Mucosa of descending colon (tissue), 3 donors: ENCODE results near the gene TXNDC8. TPM values are rescaled to one million over a fixed set of nuclear protein-coding genes. Genes with fewer than 3 reads are reported as not detected.
A peak's percentile ranks its signal among the peaks of the same experiment; 100 is the strongest.

Source experiments
- ATAC-seq: fragments of 200-7000 bp; cut with Tn5 transposase; one replicate; pipeline ENCODE4 v1.9.1; 2020; ENCODE audit warnings: mild to moderate bottlenecking, moderate library complexity
- DNase-seq, 3 donors: peaks; one replicate each; pipeline ENCODE4 v3.0.0-alpha.2; 2020
- H3K36me3 ChIP-seq: fragments of 200-600 bp; one replicate; pipeline ENCODE4 v1.8.0; 2021; ENCODE audit warnings: low read depth, mild to moderate bottlenecking
- H3K4me1 ChIP-seq: fragments of 200-600 bp; one replicate; pipeline ENCODE4 v1.8.0; 2021; ENCODE audit warnings: low read depth, mild to moderate bottlenecking
- H3K4me3 ChIP-seq: fragments of 200-600 bp; one replicate; pipeline ENCODE4 v1.8.0; 2021; ENCODE audit warnings: mild to moderate bottlenecking
- H3K9me3 ChIP-seq: fragments of 200-600 bp; one replicate; pipeline ENCODE4 v1.8.0; 2021; ENCODE audit warnings: mild to moderate bottlenecking
- CTCF ChIP-seq: fragments of 200-600 bp; IDR thresholded peaks from one replicate; pipeline ENCODE4 v1.8.0; 2022; ENCODE audit warnings: antibody characterized with exemption, mild to moderate bottlenecking
- intact Hi-C, 2 donors: fragments of 100-400 bp; cut with DNase I in 1 of 2; cut with micrococcal nuclease in 1 of 2; formaldehyde crosslinking; loops; one replicate each; pipeline versions ENCODE4 v1.11.0 to v1.11.1; 2022; cut with DNase I, micrococcal nuclease
- total RNA-seq, 3 donors: library from RNA; stranded (reverse); fragmentation: NEBNext Ultra II Directional in 2 of 3; extraction: Animal tissue kit (Norgen Biotek cat#: 25700) in 2 of 3; gene quantifications; one replicate each; pipeline versions ENCODE4 v1.2.1 to v1.2.4, GENCODE V29; 2021 to 2023
- donor health status: DM: no; HTN: no; CAD: no; lungs with moderate emphysema.
- donor health status: DM: no; HTN: no; CAD: no.
- donor health status: DM: no; HTN: yes; CAD: no.

TXNDC8 gene
- total RNA-seq, 3 donors from 2014 or later: not detected

- Histone ChIP-seq H3K4me1 (no peaks in the 10 kb centered on the region), H3K9me3 (no peaks in the 10 kb centered on the region), H3K36me3 (no peaks in the 10 kb centered on the region), H3K4me3 (no peak overlapping the region)
- no peak for DNase-seq
- peak; percentile 40 for ATAC-seq
- no peak for TF ChIP-seq CTCF
- intact Hi-C loops: no loop called here
Measured at GRCh38 chr9:110298043-110298605, 39.5 kb downstream of the TXNDC8 start.

- intact Hi-C loops: no loop called here
- DNase-seq: no peak
- no peak for ATAC-seq
- Histone ChIP-seq H3K36me3 (no peaks in the 10 kb centered on the region), H3K9me3 (no peaks in the 10 kb centered on the region), H3K4me3 (no peak overlapping the region), H3K4me1 (no peaks in the 10 kb centered on the region)
- TF ChIP-seq CTCF: no peak
Measured at GRCh38 chr9:110293248-110293647, 44.4 kb downstream of the TXNDC8 start.

GRCh38 chr9:110291921-110292557 is 45.6 kb downstream of the TXNDC8 start:
- Histone ChIP-seq H3K4me3 (no peak overlapping the region), H3K36me3 (no peaks in the 10 kb centered on the region), H3K4me1 (no peaks in the 10 kb centered on the region), H3K9me3 (no peaks in the 10 kb centered on the region)
- intact Hi-C loops: no loop called here
- TF ChIP-seq CTCF: no peak
- ATAC-seq (no peak), DNase-seq (no peak)

- intact Hi-C loops: no loop called here
- Histone ChIP-seq H3K4me3 (no peak overlapping the region), H3K36me3 (no peaks in the 10 kb centered on the region), H3K9me3 (no peaks in the 10 kb centered on the region), H3K4me1 (no peaks in the 10 kb centered on the region)
- ATAC-seq (no peak), DNase-seq (no peak)
- no peak for TF ChIP-seq CTCF
Measured at GRCh38 chr9:110290001-110290400, 47.7 kb downstream of the TXNDC8 start.

GRCh38 chr9:110288503-110288902 is 49.2 kb downstream of the TXNDC8 start:
- no peak for DNase-seq
- no peak for ATAC-seq
- intact Hi-C loops: no loop called here
- Histone ChIP-seq H3K4me1 (no peaks in the 10 kb centered on the region), H3K4me3 (no peak overlapping the region), H3K9me3 (no peaks in the 10 kb centered on the region), H3K36me3 (no peaks in the 10 kb centered on the region)
- TF ChIP-seq CTCF: no peak
